Tibial artery (tissue), 4 donors: ENCODE data around the gene TARS3.

ENCODE experiments used
- DNase-seq, 2 donors: peaks; one replicate each; pipeline ENCODE4 v3.0.0-alpha.2; 2019
- H3K27ac ChIP-seq, 2 donors: fragments of 200-600 bp; sonication (generic) in 1 of 2; 1 replicate in 1 of 2; 2 replicates in 1 of 2; pipeline ENCODE4 v1.5.1; 2018 to 2019; ENCODE audit warnings: mild to moderate bottlenecking in 1 of 2
- H3K27me3 ChIP-seq, 2 donors: fragments of 200-600 bp; sonication (generic) in 1 of 2; one replicate each; pipeline versions ENCODE4 v1.5.1 to v1.6.0; 2016 to 2019
- H3K36me3 ChIP-seq, 3 donors: fragments of 200-600 bp; sonication (generic) in 2 of 3; one replicate each; pipeline ENCODE4 v1.5.1; 2016 to 2019; ENCODE audit warnings: mild to moderate bottlenecking in 2 of 3
- H3K4me1 ChIP-seq, 4 donors: fragments of 200-600 bp; sonication (generic) in 2 of 4; 1 replicate in 3 of 4; 2 replicates in 1 of 4; pipeline ENCODE4 v1.5.1; 2016 to 2019
- H3K4me3 ChIP-seq, 2 donors: fragments of 200-600 bp; sonication (generic) in 1 of 2; 1 replicate in 1 of 2; 2 replicates in 1 of 2; pipeline ENCODE4 v1.5.1; 2018 to 2019; ENCODE audit warnings: mild to moderate bottlenecking in 2 of 2
- H3K9me3 ChIP-seq, 3 donors: fragments of 200-600 bp; sonication (generic) in 1 of 3; one replicate each; pipeline ENCODE4 v1.5.1; 2016 to 2019
- CTCF ChIP-seq, 2 experiments: fragments of 200-600 bp in 1 of 2; fragments of 450-650 bp in 1 of 2; IDR thresholded peaks; one replicate each; pipeline ENCODE4 v1.5.1; 2017 to 2019; ENCODE audit warnings: antibody characterized with exemption in 2 of 2, mild to moderate bottlenecking in 1 of 2, moderate library complexity in 1 of 2
- intact Hi-C: fragments of 100-400 bp; cut with DNase I; formaldehyde crosslinking; loops from one replicate; pipeline ENCODE4 v1.15.0; 2023; ENCODE audit warnings: low total_unique reads

TARS3 gene

GRCh38 chr15:101611580-101612299 lies 112.5 kb downstream of the TARS3 start:
- Histone ChIP-seq H3K36me3 (no peaks in the 10 kb centered on the region), H3K27ac (no peak overlapping the region), H3K27me3 (no peaks in the 10 kb centered on the region), H3K9me3 (no peaks in the 10 kb centered on the region), H3K4me1 (peaks cover 4 to 43% (median 26%) of the 10 kb centered on the region in 4 donors), H3K4me3 (no peak overlapping the region)
- no peak for DNase-seq
- no peak for TF ChIP-seq CTCF (IDR thresholded peaks at IDR 0.05)
- intact Hi-C loops: no loop called here

- no peak for DNase-seq
- Histone ChIP-seq H3K4me1 (peaks cover 3 to 37% (median 21%) of the 10 kb centered on the region in 4 donors), H3K27me3 (no peaks in the 10 kb centered on the region)
Observed at GRCh38 chr15:101611007-101611406, 113.3 kb downstream of the TARS3 start.

GRCh38 chr15:101610611-101611000 lies 113.7 kb downstream of the TARS3 start:
- Histone ChIP-seq H3K4me3 (no peak overlapping the region), H3K27ac (no peak overlapping the region), H3K4me1 (peaks cover 0 to 33% (median 17%) of the 10 kb centered on the region in 4 donors), H3K27me3 (no peaks in the 10 kb centered on the region), H3K36me3 (no peaks in the 10 kb centered on the region), H3K9me3 (no peaks in the 10 kb centered on the region)
- DNase-seq: no peak
- intact Hi-C loops: no loop called here
- TF ChIP-seq CTCF (IDR thresholded peaks at IDR 0.05): no peak

More at GRCh38 chr15:101611007-101611406, 113.3 kb downstream of the TARS3 start:
- H3K27ac ChIP-seq: no peak overlapping the region
- intact Hi-C loops: no loop called here
- no peaks in the 10 kb centered on the region for H3K9me3 ChIP-seq
- TF ChIP-seq CTCF (IDR thresholded peaks at IDR 0.05): no peak
- H3K36me3 ChIP-seq: no peaks in the 10 kb centered on the region
- H3K4me3 ChIP-seq: no peak overlapping the region

GRCh38 chr15:101609742-101610610 lies 114.3 kb downstream of the TARS3 start:
- no peak for TF ChIP-seq CTCF (IDR thresholded peaks at IDR 0.05)

GRCh38 chr15:101608201-101608600 lies 116.1 kb downstream of the TARS3 start:
- H3K4me3 ChIP-seq: no peak overlapping the region
- intact Hi-C loops: no loop called here
- DNase-seq: no peak
- peaks cover 0 to 9% (median 6%) of the 10 kb centered on the region in 4 donors for H3K4me1 ChIP-seq
- no peaks in the 10 kb centered on the region for H3K9me3 ChIP-seq
- no peaks in the 10 kb centered on the region for H3K36me3 ChIP-seq
- no peaks in the 10 kb centered on the region for H3K27me3 ChIP-seq
- TF ChIP-seq CTCF (IDR thresholded peaks at IDR 0.05): no peak
- H3K27ac ChIP-seq: no peak overlapping the region

More at GRCh38 chr15:101609742-101610610, 114.3 kb downstream of the TARS3 start:
- no peak overlapping the region for H3K27ac ChIP-seq
- H3K9me3 ChIP-seq: no peaks in the 10 kb centered on the region
- intact Hi-C loops: no loop called here
- DNase-seq: no peak
- H3K4me1 ChIP-seq: peaks cover 0 to 27% (median 14%) of the 10 kb centered on the region in 4 donors
- no peaks in the 10 kb centered on the region for H3K36me3 ChIP-seq
- no peaks in the 10 kb centered on the region for H3K27me3 ChIP-seq
- no peak overlapping the region for H3K4me3 ChIP-seq
